AG04449 (cell line): ENCODE measurements around the gene CDKN2B-AS1.

ENCODE experiments used
- CTCF ChIA-PET: fragments of 350-600 bp; formaldehyde crosslinking; extraction: SDS; loops from one replicate; lab custom pipeline; 2021; ENCODE audit warnings: antibody characterized with exemption; lab: Yijun Ruan, JAX
- POLR2A ChIA-PET: fragments of 400-600, 350-600 bp; formaldehyde crosslinking; extraction: SDS; loops from one replicate; lab custom pipeline; 2020; ENCODE audit warnings: antibody characterized with exemption, inconsistent platforms; lab: Yijun Ruan, JAX
- DNase-seq: peaks from one replicate; pipeline ENCODE4 v3.0.0-alpha.2; 2010; ENCODE audit warnings: low read depth, low spot score
- H3K4me3 ChIP-seq: 2 replicates; pipeline ENCODE4 v1.5.1; 2011; ENCODE audit warnings: low read depth, mild to moderate bottlenecking, control low read depth, low read length
- TF ChIP-seq, protein P1 (sequence below): IDR thresholded peaks from one replicate; pipeline ENCODE4 v1.5.1; 2011; ENCODE audit warnings: mild to moderate bottlenecking, moderate library complexity, low read length, control low read depth, inconsistent platforms; ENCODE audit not compliant: insufficient read depth; ENCODE audit errors: missing control alignments

Gene CDKN2B-AS1

DNA sequence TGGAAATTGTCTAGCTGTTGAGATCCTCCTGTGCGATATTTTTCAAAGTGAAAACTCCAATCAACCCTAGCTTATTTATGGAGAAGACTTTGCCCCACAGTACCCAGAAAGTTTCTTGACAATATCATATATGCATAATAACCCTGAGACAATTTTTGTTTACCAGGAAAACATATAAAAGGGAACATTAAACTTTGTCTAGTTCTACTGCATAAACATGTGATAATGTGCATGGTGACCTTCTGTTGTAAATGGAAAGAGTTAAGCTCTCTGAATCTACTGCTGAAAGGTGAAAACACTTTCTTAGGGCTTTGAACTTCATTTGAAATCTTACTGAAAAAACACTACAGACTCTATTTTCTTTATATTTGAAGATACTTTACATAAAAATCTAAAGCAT lies 46.8 kb downstream of the CDKN2B-AS1 start:
- TF ChIP-seq, protein P1, sequence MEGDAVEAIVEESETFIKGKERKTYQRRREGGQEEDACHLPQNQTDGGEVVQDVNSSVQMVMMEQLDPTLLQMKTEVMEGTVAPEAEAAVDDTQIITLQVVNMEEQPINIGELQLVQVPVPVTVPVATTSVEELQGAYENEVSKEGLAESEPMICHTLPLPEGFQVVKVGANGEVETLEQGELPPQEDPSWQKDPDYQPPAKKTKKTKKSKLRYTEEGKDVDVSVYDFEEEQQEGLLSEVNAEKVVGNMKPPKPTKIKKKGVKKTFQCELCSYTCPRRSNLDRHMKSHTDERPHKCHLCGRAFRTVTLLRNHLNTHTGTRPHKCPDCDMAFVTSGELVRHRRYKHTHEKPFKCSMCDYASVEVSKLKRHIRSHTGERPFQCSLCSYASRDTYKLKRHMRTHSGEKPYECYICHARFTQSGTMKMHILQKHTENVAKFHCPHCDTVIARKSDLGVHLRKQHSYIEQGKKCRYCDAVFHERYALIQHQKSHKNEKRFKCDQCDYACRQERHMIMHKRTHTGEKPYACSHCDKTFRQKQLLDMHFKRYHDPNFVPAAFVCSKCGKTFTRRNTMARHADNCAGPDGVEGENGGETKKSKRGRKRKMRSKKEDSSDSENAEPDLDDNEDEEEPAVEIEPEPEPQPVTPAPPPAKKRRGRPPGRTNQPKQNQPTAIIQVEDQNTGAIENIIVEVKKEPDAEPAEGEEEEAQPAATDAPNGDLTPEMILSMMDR: no peak
- DNase-seq: no peak
- POLR2A ChIA-PET: no interaction called here
- no peak overlapping the region for H3K4me3 ChIP-seq
- CTCF ChIA-PET: interaction anchor here (0.6 to 8.5 kb wide), 10 partner anchors 11 to 229 kb away, joined by 3 to 136 read pairs (median 8); partner anchors contain the start of gene CDKN2B

DNA sequence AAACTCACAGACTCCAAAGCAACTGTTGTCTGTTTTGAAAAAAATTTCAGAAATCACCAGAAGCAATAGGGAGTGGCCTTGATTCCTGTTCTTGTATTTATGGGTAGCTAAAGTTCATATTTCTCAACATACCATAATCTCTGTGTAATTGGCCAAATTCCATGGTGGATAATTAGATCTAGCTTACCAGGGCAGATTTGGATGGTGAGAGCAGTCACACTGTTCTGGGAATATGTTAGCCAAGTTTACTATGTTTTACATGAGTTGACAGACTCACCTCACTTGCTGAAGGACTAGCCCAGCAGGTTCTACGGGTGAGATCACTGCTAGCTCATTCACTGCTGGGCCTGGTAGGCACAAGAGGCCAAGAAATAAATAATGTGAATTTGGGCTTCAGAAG lies 47.2 kb downstream of the CDKN2B-AS1 start:
- ChIA-PET POLR2A (no interaction called here), CTCF (interaction anchor here (0.6 to 8.5 kb wide), 8 partner anchors 10 to 230 kb away, joined by 3 to 136 read pairs (median 22); partner anchors contain the start of gene CDKN2B)
- TF ChIP-seq, protein P1: no peak
- peak; percentile 26 for DNase-seq
- H3K4me3 ChIP-seq: no peak overlapping the region

DNA sequence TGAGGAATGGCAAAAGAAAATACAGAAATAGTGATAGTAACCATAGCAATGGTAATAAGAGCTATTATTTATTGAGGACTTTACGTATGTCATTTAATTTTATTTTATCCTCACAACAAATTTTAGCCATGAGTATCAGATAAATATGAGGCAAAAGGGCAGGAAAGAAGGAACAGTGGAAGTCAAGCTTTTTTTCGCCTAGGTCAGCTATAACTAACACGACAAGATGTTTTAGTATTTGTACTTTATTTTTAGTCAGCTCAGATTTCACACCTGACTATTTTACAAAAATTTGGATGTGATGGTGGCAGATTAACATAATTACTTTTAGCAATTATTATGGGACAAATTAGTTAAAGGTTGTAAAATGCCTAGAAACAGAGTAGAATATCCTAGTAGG lies 49.3 kb downstream of the CDKN2B-AS1 start:
- H3K4me3 ChIP-seq: no peak overlapping the region
- no peak for DNase-seq
- ChIA-PET CTCF (interaction anchor here (0.6 to 8.2 kb wide), 8 partner anchors 8 to 230 kb away, joined by 3 to 81 read pairs (median 5); partner anchors contain the start of gene CDKN2B), POLR2A (interaction anchor here (0.6 kb wide), 2 partner anchors 74 to 513 kb away, joined by 3 read pairs; no protein-coding TSS in a partner anchor)
- TF ChIP-seq, protein P1: no peak

DNA sequence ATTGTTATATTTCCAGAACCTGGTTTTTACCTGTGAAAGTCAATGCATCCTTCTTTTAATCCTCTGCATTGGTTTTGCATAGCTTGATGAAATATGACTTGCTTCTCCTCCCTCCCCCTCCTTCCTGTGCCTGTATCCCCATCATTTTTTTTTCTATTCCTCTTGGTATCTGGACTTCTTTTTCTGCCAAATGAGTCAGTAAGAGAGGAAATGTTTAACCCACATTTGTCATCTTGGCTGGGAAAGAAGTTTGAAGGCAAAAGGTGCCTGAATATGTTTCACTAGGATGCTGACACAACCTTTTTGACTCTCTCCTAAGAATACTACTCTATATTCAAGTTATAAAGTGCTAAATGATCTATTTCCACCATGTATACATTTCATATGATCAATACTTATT lies 50.0 kb downstream of the CDKN2B-AS1 start:
- peak; percentile 19 for DNase-seq
- H3K4me3 ChIP-seq: no peak overlapping the region
- POLR2A ChIA-PET: interaction anchor here (0.6 kb wide), 2 partner anchors 74 to 514 kb away, joined by 3 read pairs; no protein-coding TSS in a partner anchor
- CTCF ChIA-PET: interaction anchor here (0.6 to 2.3 kb wide), 7 partner anchors 10 to 231 kb away, joined by 3 to 7 read pairs (median 4); no protein-coding TSS in a partner anchor
- TF ChIP-seq, protein P1: no peak

DNA sequence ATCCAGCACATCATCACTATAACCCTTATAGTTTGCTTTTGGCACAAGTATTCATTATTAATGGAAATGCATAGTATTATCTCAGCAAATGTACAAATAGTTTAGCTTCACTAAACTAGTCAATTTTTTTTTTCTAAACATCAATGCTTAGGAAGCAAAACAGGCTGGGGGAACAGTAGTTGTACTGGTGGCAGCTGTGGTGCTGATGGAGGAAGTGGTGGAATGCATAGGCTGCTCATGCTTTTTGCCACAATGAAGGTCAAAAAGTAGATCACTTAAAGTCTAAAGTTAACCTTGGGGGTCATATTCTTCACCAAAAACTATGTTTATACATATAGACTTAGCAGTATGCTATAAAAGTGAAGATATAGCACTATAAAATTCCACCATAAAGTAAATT lies 50.8 kb downstream of the CDKN2B-AS1 start:
- DNase-seq: no peak
- TF ChIP-seq, protein P1: no peak
- CTCF ChIA-PET: interaction anchor here (1.0 to 2.3 kb wide), 7 partner anchors 8 to 233 kb away, joined by 3 to 7 read pairs (median 5); partner anchors contain the start of gene CDKN2B
- H3K4me3 ChIP-seq: no peak overlapping the region
- POLR2A ChIA-PET: no interaction called here

DNA sequence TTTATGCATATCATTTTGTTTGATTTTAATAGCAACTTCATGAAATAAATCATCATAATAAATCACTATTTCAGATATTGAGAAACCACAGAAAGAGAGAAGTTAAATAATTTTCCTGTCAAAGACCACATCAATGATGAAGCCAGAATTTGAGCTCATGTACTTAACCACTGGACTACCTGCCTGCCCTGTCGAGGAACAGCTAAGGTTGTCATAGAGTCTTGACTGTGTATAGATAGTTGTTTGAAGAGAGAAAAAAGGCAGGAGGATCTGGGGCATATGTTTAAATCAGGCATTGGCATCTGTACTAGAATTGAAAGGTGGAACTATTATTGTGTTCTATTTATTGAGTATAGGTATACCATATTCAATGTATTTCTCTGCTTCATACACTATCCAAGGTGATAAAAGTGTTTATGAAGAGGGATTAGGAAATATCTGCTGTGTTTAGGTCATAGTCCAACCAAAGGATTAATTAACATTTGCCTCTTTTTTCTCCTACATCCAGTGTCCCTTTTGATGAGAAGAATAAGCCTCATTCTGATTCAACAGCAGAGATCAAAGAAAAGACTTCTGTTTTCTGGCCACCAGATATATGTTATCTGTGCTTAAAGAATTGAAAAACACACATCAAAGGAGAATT lies 51.8 kb downstream of the CDKN2B-AS1 start:
- TF ChIP-seq, protein P1: no peak
- ChIA-PET POLR2A (no interaction called here), CTCF (interaction anchor here (1.0 to 1.8 kb wide), 5 partner anchors 8 to 234 kb away, joined by 3 to 6 read pairs (median 5); partner anchors contain the start of gene CDKN2B)
- H3K4me3 ChIP-seq: no peak overlapping the region
- no peak for DNase-seq
